Brain microvascular endothelial cell (primary cell): ENCODE measurements around the gene CDC42BPA.

Source experiments
- DNase-seq: peaks from one replicate; pipeline ENCODE4 v3.0.0-alpha.2; 2020
- H3K27ac ChIP-seq: fragments of 250-450 bp; sonication (Bioruptor Pico); 2 replicates; pipeline ENCODE4 v1.5.1; 2020; ENCODE audit warnings: mild to moderate bottlenecking, moderate library complexity
- H3K27me3 ChIP-seq: fragments of 250-450 bp; sonication (Bioruptor Pico); replicated peaks from 2 replicates; pipeline ENCODE4 v1.5.1; 2020; ENCODE audit warnings: mild to moderate bottlenecking
- H3K36me3 ChIP-seq: fragments of 250-450 bp; sonication (Bioruptor Pico); replicated peaks from 2 replicates; pipeline ENCODE4 v1.5.1; 2020; ENCODE audit warnings: mild to moderate bottlenecking
- H3K4me3 ChIP-seq: 2 replicates; pipeline ENCODE4 v1.5.1; 2011; ENCODE audit warnings: low read depth, mild to moderate bottlenecking, control low read depth, low read length, moderate library complexity
- CTCF ChIP-seq: IDR thresholded peaks from 2 replicates; pipeline ENCODE4 v1.5.1; 2011; ENCODE audit warnings: low read depth, mild to moderate bottlenecking, moderate library complexity, low read length, control low read depth, inconsistent platforms; ENCODE audit errors: missing control alignments
- in situ Hi-C: cut with HindIII; loops from 2 replicates; pipeline ENCODE4 v1.10.0; 2017; ENCODE audit warnings: low sequenced_read_pairs, low pct_ligation_motif_present

The CDC42BPA gene

GRCh38 chr1:227070638-227071285 is 247.5 kb downstream of the CDC42BPA start:
- no peak overlapping the region for H3K4me3 ChIP-seq
- H3K27me3 ChIP-seq, result no peaks in the 10 kb centered on the region
- H3K36me3 ChIP-seq, result peaks cover 5% of the 10 kb centered on the region
- no peak overlapping the region for H3K27ac ChIP-seq
- in situ Hi-C loops, result no loop called here
- DNase-seq, result no peak
- no peak for TF ChIP-seq CTCF

- no peak overlapping the region for H3K27ac ChIP-seq
- H3K36me3 ChIP-seq, result peaks cover 5% of the 10 kb centered on the region
- TF ChIP-seq CTCF, result no peak
- no peaks in the 10 kb centered on the region for H3K27me3 ChIP-seq
- DNase-seq, result no peak
- H3K4me3 ChIP-seq, result no peak overlapping the region
- in situ Hi-C loops, result no loop called here
Observed at GRCh38 chr1:227069490-227069889, 248.8 kb downstream of the CDC42BPA start.

DNA sequence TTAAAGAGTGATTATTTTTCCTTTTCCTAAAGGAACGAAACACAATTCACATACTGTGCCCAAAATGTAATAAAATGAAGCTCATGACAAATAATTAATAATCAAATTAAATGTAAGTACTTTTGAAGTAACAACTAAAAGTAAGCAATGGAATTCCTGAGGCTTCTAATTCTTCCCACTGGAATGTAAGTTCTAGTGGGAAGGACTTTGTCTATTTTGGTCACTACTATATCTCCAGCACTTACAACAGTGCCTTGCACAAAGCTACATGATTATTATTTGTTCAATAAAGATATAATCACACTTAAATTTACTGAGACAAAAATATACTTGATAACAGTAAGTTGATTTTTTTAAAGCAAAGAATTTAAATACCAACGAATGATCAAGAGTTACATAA is 249.4 kb downstream of the CDC42BPA start:
- no peak for TF ChIP-seq CTCF
- Histone ChIP-seq H3K27ac (no peak overlapping the region), H3K36me3 (peaks cover 5% of the 10 kb centered on the region), H3K4me3 (no peak overlapping the region), H3K27me3 (no peaks in the 10 kb centered on the region)
- in situ Hi-C loops, result no loop called here
- DNase-seq, result no peak

DNA sequence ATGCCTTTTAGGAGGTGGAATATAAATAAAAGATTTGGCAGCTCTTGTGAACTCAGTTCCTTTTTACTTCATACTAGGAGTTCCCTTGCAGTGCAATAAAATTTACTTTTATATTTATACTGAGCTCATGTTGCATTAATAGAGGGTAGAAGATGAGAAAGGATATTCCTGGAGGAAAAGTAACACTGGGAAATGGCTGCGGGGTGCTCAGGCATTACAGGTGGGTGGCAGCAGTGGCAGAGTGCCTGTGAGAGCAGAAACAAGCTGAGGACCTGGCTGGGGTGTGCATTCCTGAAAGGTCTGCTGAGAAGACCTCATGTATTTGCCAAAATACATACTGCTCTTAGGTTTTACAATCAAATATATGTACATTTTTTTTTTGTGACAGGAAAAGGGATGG is 251.3 kb downstream of the CDC42BPA start:
- no peak for TF ChIP-seq CTCF
- Histone ChIP-seq H3K4me3 (no peak overlapping the region), H3K27ac (no peak overlapping the region), H3K36me3 (peaks cover 2% of the 10 kb centered on the region), H3K27me3 (no peaks in the 10 kb centered on the region)
- no peak for DNase-seq
- in situ Hi-C loops, result no loop called here

- no peak for DNase-seq
- TF ChIP-seq CTCF, result no peak
- H3K36me3 ChIP-seq, result no peaks in the 10 kb centered on the region
- no peak overlapping the region for H3K4me3 ChIP-seq
- no peaks in the 10 kb centered on the region for H3K27me3 ChIP-seq
- no peak overlapping the region for H3K27ac ChIP-seq
- in situ Hi-C loops, result no loop called here
Observed at GRCh38 chr1:227065311-227065710, 253.0 kb downstream of the CDC42BPA start.

DNA sequence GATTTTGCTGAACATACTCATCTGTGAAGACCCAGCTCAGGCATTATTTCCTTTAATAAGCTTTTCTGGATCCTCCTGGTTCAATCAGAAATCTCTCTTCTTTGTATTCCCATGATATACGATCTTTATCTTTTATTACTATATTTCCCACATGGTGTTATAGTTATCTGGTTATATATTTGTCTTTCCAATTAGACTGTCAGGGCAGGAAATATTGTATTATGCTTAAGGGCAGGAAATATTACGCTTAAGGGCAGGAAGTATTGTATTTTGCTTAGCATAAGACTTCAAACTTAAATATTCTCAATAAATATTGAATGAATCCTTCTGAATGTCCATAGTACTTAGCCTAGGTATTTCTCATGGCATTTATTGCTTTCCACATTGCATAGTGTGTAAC is 256.0 kb downstream of the CDC42BPA start:
- Histone ChIP-seq H3K36me3 (no peaks in the 10 kb centered on the region), H3K4me3 (no peak overlapping the region), H3K27me3 (no peaks in the 10 kb centered on the region), H3K27ac (no peak overlapping the region)
- in situ Hi-C loops, result no loop called here
- TF ChIP-seq CTCF, result no peak
- no peak for DNase-seq
